GM21515 (cell line): ENCODE data around the gene ST6GALNAC2.

ENCODE experiments used
- ATAC-seq: cut with Tn5 transposase; IDR thresholded peaks from one replicate; pipeline ENCODE4 v1.9.1; 2021; ENCODE audit not compliant: unreplicated experiment

ST6GALNAC2 gene

GRCh38 chr17:76557368-76558197 lies 28.1 kb downstream of the ST6GALNAC2 start:
- peak; percentile 82 for ATAC-seq

- ATAC-seq, result peak; percentile 20
These were observed 28.8 kb downstream of the ST6GALNAC2 start for GRCh38 chr17:76556765-76557367.

DNA sequence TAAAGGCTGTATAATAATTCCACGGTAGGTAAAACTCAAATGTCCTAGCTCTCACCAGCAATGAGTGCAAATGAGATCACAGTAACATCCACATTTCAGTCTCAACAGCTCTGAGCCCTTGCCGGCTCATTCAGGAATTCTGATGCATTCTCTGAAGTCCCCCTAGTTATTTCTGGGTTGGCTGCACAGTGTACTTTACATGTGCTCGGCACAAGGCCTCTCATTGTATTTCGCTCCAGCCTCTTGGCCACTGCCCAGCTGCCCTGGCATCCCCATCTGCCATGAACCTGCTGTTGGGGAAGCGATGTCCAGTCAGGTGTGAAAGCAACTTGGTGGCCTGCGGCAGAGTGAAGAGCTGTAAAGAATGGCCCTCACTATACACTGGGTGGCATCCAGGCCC lies 31.5 kb downstream of the ST6GALNAC2 start:
- no peak for ATAC-seq

DNA sequence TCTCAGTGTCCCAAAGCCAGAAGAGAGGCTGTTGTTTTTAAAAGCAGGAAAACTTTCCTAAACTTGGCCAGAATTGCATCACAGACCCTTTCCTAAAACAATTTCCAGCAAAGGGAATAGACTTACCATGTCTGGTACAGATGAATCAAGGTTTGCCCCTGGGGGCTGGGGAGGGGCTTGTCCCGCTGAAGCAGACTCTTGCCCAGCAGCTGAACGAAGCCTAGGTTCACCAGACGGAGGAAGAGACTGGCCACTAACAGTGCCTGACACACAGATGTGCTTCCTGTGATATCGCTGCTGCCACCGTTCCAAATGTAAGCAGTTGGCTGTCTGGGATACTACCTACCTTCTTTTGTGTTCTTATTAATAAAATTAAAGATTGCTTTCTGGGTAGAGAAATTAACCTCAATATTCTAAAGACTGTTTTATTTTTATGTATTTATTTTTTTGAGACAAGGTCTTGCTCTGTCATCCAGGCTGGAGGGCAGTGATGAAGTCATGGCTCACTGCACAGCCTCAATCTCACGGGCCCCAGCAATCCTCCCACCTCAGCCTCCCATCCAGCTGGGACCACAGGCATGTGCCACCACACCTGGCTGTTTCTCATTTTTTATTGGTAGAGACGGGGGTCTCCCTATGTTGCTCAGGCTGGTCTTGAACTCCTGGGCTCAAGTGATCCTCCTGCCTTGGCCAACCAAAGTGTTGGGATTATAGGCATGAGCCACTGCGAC lies 32.3 kb downstream of the ST6GALNAC2 start:
- no peak for ATAC-seq

DNA sequence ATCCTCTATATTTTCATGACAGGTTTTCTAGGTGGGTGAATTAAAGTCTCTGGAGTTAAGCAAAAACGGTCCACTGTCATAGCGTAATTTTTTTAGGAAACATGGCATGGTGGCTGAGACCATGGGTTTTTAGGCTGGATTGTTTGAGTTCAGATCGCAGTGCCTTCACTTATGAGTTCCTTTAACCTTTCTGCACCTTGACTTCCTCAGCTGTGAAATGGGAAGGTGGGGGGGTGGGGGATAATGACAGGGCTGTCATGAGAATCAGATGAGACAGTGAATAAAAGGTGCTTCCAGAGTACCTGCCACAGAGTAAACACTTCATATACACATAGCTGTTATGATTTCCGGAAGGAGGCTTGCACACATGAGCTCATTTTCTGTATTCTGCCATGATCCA lies 34.0 kb downstream of the ST6GALNAC2 start:
- no peak for ATAC-seq

GRCh38 chr17:76550712-76551615 lies 34.7 kb downstream of the ST6GALNAC2 start:
- ATAC-seq, result no peak

- ATAC-seq, result no peak
These were observed 36.1 kb downstream of the ST6GALNAC2 start for GRCh38 chr17:76549539-76549938.

- no peak for ATAC-seq
These were observed 36.5 kb downstream of the ST6GALNAC2 start for GRCh38 chr17:76549215-76549518.

GRCh38 chr17:76548378-76549214 lies 37.1 kb downstream of the ST6GALNAC2 start:
- no peak for ATAC-seq

GRCh38 chr17:76547642-76548202 lies 37.9 kb downstream of the ST6GALNAC2 start:
- ATAC-seq, result no peak

DNA sequence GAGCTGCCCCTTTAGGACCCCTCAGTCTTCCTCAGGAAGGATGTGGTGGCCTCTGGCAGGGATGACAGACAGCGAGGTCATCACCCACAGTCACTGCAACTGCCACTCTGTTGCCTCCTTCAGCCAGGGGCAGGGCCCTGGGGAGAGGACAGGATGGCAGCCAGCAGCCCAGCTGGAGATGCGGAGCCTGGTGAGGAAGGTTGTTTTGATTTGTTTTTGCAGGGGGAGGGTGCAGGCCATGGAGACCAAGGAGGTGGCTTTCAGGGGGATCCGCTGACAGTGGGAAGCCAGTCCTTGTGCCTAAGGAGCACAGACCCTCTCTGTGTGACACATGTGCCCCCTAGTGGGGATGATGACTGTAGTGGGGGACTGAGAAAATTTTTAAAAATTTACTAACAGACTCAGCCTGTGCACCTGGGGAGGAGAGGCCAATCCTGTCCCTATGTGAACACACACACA lies 38.4 kb downstream of the ST6GALNAC2 start:
- no peak for ATAC-seq

DNA sequence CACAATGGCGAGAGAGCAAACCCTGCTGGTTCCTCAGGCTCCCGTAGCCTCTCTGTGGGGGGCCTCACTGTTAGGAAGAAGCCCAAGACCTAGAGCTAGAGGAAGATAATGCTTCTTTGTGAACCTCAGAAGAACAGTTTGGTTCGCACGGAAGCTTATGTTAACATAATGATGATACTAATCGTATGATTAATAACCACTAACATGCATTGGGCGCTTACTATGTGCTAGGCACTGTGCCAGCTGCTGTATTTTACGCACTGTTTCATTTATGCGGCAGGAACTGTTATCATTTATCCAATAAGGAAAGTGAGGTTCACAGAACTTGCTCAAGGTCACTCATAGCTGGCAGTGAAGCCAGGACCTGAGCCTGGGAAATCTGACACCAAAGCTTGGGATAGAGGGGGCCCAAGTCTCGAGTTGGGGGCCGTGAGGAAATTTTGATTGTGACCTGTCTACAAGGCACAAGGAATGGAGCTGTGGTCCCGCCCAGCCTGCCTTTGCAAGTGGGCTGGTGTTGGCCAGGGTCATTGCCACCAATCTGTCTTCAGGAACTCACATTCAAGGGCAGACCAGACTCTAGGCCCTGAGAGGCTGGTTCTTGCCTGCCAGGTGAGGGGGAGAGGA lies 39.0 kb downstream of the ST6GALNAC2 start:
- ATAC-seq, result no peak

DNA sequence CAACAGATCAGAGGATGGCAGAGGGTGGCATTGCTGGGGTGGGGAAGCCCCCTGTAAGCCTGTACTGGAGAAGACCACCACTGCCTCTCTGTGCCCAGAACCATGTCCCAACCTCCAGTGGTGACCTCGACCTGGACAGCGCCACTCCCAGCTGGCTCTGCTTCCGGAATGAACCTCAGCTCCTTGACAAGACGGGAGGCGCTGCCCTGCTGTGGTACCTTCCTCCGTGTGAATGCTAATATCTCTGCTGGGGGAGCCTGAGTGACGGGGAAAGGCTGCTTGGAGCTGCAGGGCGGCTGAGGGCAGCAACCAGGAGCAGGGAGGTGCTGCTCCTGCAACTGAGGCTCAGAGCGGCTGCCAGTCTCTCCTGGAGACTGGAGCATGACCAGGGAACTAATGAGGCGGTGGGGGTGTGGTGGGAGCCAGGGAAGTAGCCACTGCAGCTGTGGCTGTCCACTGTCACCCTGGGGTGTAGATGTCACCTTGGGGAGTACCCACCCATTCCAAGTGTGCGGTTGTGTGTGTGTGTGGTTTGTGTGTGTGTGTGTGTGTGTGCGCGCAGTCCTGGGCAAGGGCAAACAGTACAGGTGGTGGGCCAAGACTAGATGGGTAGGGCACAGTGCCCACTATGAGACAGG lies 39.6 kb downstream of the ST6GALNAC2 start:
- ATAC-seq, result no peak

DNA sequence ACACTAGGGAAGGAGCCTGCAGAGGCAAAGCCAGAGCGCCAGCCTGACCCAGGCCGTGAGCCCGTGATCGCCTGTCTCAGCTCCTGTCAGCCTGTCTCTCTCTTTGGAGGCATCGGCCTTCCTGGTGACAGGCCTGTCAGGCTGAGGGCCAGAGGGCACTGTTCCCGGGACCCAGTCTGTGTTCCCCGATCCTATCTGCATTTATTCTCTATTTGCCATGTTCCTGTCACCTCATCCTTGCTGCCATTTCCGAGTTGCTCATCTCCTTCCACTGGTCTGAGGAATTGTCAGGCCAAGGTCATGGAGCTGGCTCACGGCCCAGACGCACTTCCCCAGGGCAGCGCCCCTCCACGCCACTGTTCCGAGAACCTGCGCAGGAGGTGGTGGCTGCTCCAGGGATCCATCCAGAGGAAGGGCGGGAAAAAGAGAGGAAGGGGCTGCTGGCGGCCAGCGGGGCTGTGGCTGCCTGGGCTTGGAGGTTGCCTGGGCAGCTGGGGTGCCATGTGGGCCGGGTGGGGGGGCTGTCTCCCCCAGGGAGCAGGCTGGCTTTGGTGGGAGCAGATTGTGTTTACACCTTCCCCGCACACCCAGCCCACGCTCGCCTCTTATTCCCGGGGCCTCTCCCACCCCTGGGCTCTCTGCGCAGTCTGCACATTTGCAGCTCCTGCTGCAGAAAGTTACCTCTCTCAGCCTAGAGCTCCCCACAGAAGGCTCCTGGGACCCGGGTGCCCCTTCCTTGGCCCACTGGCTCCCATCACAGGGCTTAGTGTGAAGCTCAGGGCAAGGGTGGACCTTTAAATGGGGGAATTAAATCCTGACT lies 40.9 kb downstream of the ST6GALNAC2 start:
- no peak for ATAC-seq

GRCh38 chr17:76543826-76544545 lies 41.7 kb downstream of the ST6GALNAC2 start:
- no peak for ATAC-seq

GRCh38 chr17:76543482-76543825 lies 42.2 kb downstream of the ST6GALNAC2 start:
- ATAC-seq, result no peak

DNA sequence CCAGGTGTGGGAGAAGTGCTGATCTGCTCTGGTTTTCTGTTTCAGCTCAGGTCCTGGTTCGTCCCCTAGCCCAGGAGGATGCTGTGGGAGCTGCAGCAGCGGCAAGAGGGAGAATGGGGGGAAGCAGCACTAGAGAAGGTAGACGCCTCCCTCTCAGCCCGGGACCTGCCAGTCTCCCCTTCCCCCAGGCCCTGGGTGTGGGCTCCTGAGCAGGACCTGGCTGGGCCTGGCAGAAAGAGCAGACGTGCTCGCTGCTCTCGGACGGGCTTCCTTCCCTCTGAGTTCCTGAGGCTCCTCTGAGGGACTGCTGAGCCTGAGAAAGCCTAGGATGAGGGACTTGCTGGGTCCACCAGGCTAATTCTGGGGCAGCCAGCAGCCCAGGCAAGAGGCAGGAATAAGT lies 42.7 kb downstream of the ST6GALNAC2 start:
- ATAC-seq, result no peak
